Right atrium auricular region (tissue), 2 donors: Measurements from ENCODE around the gene CCDC136. TPM values are rescaled to one million over a fixed set of nuclear protein-coding genes. Genes with fewer than 3 reads are reported as not detected.

Experiments
- DNase-seq: peaks from one replicate; pipeline ENCODE4 v3.0.0-alpha.2; 2019; ENCODE audit warnings: low spot score
- H3K27ac ChIP-seq, 2 donors: fragments of 200-600 bp; sonication (generic); 1 replicate in 1 of 2; 2 replicates in 1 of 2; pipeline ENCODE4 v1.5.1; 2016 to 2019
- H3K27me3 ChIP-seq, 2 donors: fragments of 200-600 bp; sonication (generic); one replicate each; pipeline versions ENCODE4 v1.5.1 to v1.6.0; 2017 to 2019
- H3K36me3 ChIP-seq: fragments of 200-600 bp; sonication (generic); one replicate; pipeline ENCODE4 v1.5.1; 2016
- H3K4me1 ChIP-seq, 2 donors: fragments of 200-600 bp; sonication (generic); one replicate each; pipeline versions ENCODE4 v1.5.1 to v1.6.0; 2017 to 2019
- H3K4me3 ChIP-seq, 2 donors: fragments of 200-600 bp; sonication (generic); 1 replicate in 1 of 2; 2 replicates in 1 of 2; pipeline ENCODE4 v1.5.1; 2017 to 2019; ENCODE audit warnings: mild to moderate bottlenecking in 1 of 2, moderate library complexity in 1 of 2
- H3K9me3 ChIP-seq, 2 donors: fragments of 200-600 bp; sonication (generic); one replicate each; pipeline ENCODE4 v1.5.1; 2019
- total RNA-seq, 2 donors: library from RNA; depleted of rRNA; stranded (reverse); fragments of >200 nt; gene quantifications; one replicate each; pipeline ENCODE4 v1.1.0, GENCODE V29; 2016
- TF ChIP-seq, protein P1 (sequence below), 2 donors: fragments of 200-600 bp; sonication (generic); IDR thresholded peaks; one replicate each; pipeline ENCODE4 v1.5.1; 2019; ENCODE audit warnings: antibody characterized with exemption in 2 of 2

CCDC136 gene
- total RNA-seq, 2 donors from 2014 or later: 2.6 to 8.5 TPM

DNA sequence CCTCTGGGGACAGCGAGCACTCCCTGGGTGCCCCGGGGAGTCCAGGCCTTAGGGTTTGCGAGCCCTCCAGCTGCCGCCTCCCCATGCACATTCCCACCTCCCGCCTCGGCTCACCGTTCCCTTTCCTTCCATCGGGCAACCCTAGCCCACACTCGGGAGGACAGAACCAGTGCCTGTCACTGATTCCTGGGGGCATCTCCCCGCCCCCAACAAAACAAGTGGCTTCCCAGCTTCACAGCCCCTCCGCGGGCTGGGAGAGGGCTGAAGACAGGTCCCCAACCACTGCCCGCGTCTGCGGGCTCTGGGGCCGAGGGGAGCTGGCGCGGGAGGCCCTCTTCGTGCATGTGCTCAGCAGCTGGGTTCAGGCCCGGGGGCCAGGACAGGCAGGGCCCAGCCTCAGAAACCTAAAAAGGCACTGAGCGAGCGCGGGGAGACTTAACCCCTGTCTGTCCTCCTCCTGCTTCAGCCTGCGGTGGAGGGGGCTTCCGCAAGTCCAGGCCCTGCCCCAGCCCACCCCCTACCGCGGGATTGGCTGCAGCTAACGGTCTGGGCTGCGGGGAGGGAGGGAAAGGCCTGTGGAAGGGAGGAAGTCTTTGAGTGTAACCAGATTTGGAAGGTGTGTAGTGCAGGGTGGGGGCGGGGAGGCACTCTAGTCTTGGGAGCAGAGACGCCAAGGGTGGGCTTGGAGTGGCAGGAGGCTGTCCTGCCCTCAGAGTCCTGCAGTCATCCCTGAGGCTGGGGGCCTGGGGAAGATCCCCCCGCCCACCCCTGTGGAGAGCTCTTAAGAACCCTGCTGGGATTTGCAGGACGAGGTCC lies 39.6 kb downstream of the CCDC136 start:
- no peak for DNase-seq
- Histone ChIP-seq H3K27ac (peak overlapping the region; percentile 93 to 99), H3K36me3 (peaks cover 18% of the 10 kb centered on the region), H3K4me1 (peaks cover 0 to 79% of the 10 kb centered on the region in 2 donors), H3K9me3 (no peaks in the 10 kb centered on the region), H3K27me3 (no peaks in the 10 kb centered on the region), H3K4me3 (peak overlapping the region; percentile 62 to 77)
- TF ChIP-seq, protein P1, sequence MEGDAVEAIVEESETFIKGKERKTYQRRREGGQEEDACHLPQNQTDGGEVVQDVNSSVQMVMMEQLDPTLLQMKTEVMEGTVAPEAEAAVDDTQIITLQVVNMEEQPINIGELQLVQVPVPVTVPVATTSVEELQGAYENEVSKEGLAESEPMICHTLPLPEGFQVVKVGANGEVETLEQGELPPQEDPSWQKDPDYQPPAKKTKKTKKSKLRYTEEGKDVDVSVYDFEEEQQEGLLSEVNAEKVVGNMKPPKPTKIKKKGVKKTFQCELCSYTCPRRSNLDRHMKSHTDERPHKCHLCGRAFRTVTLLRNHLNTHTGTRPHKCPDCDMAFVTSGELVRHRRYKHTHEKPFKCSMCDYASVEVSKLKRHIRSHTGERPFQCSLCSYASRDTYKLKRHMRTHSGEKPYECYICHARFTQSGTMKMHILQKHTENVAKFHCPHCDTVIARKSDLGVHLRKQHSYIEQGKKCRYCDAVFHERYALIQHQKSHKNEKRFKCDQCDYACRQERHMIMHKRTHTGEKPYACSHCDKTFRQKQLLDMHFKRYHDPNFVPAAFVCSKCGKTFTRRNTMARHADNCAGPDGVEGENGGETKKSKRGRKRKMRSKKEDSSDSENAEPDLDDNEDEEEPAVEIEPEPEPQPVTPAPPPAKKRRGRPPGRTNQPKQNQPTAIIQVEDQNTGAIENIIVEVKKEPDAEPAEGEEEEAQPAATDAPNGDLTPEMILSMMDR (IDR thresholded peaks at IDR 0.05): no peak

DNA sequence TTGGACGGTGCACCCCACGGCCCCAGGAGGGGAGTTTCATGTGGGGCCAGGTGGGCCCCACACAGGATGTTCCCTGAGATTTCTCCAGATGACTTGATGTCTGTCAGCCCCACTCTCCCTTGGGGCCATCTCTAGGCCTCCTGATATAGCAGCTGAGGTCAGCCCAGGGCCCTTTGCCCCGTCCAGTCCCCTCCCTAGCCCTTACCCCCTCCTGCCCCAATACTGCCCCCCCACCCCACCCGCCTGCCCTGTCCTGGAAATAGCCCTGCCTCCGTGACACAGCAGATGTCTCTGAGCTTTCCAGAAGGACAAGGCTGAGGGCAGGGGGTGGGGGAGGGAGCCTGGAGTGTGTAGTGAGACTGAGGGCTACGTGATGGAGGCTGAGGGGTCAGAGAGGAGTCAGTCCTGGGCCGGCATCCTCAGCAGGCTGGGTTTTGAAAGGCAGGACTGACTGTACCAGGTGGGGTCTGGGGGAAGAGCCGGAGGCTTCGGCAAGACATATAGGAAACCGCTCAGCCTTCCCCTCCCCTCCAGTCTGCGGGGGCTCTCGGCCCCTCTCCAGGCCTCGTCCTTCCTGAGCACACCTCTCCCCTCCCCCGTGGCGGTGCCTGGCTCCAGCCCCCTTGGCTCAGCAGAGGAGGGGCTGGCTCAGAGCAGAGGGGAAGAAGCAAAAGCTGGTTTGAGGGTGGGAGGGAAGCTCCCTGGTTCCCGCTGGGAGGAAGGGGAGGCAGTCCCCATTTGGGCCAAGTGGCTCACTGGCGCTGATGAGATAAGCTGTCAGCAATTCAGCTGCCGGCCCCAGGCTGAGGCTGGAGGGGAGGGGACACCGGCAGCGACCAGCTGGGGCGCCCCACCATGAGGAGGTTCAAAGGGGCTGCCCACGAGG lies 40.5 kb downstream of the CCDC136 start:
- Histone ChIP-seq H3K4me3 (peak overlapping the region; percentile 62 to 77), H3K36me3 (peaks cover 27% of the 10 kb centered on the region), H3K9me3 (no peaks in the 10 kb centered on the region), H3K27ac (peak overlapping the region; percentile 93 to 99), H3K4me1 (peaks cover 0 to 82% of the 10 kb centered on the region in 2 donors), H3K27me3 (no peaks in the 10 kb centered on the region)
- no peak for DNase-seq
- TF ChIP-seq, protein P1 (IDR thresholded peaks at IDR 0.05): no peak

DNA sequence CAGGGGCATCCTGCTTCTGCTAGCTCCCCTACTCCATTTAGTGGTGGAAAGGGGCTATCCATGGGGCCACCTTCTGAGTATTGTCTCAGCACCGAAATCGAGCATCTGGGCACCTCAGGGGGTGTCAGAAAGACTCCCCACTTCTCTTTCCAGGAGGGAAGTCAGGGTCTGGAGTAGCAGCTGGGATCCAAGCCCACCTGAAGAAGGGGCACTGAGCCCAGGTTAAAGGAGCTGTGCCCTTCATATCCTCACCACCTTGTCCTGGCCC lies 41.0 kb downstream of the CCDC136 start:
- no peak for DNase-seq
- Histone ChIP-seq H3K4me1 (peaks cover 0 to 76% of the 10 kb centered on the region in 2 donors), H3K27me3 (no peaks in the 10 kb centered on the region), H3K9me3 (no peaks in the 10 kb centered on the region), H3K36me3 (peaks cover 33% of the 10 kb centered on the region), H3K27ac (peak overlapping the region; percentile 93 to 99), H3K4me3 (peak overlapping the region; percentile 62 to 77)
- TF ChIP-seq, protein P1 (IDR thresholded peaks at IDR 0.05): no peak

DNA sequence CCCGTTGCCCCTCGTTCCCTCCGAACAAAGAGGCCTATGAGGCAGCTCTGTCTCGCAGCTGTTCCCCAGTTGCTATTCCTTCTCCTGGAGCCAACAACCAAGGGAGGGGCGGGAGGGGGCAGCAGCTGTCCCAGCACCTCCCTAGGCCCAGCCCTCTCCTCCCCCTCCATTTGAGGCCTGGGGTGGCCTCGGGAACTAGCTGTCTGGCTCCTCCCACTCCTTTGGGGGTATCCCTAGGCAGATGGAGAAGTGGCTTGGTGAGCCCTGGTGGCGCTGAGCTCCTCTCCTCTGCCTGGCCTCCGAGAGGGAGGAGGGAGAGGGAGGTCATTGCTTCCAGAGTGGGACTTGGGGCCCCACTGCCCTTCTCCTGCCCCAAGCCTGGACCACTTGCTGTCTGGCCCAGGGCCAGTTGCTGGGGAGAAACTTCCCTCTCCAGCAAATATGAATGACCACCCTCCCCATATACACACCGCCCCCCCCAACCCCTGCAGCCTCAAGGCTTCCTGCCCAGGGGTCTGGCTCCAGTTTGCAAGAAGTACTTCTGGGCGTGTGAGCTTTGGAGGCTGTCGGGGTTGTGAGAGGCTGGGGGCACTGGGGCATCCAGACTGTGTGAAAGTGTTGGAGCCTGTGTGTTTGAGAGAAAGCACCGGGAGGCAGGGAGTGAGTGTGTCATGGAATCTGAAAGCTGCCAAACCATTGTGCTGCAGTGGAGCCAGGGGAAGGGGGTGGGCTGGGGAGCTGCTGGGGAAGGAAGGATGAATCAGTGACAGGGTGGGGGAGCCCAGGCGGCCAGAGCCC lies 41.6 kb downstream of the CCDC136 start:
- Histone ChIP-seq H3K9me3 (no peaks in the 10 kb centered on the region), H3K36me3 (peaks cover 38% of the 10 kb centered on the region), H3K27ac (peak overlapping the region; percentile 93 to 99), H3K4me1 (peaks cover 0 to 73% of the 10 kb centered on the region in 2 donors), H3K4me3 (peak overlapping the region; percentile 62 to 77), H3K27me3 (no peaks in the 10 kb centered on the region)
- TF ChIP-seq, protein P1 (IDR thresholded peaks at IDR 0.05): no peak
- DNase-seq: peak; percentile 86

DNA sequence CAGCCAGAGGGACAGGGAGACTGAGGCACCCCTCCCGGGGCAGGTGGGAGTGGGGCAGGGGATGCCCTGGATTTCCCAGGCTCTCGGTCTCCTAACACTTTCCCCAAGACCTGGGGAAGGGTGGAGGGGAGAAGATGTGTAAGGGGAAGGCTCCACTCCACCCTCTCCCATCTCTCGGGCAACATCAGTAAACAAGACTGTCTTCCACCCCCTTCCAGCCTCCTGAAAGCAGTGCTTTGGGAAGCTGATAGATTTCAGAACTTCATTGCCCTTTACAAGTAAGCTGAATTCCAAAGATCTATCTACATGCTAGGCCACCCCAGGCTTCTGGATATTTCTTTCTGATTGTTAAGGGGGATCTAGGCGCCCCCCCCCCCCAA lies 42.2 kb downstream of the CCDC136 start:
- no peak for DNase-seq
- H3K36me3 ChIP-seq: peaks cover 44% of the 10 kb centered on the region
- TF ChIP-seq, protein P1 (IDR thresholded peaks at IDR 0.05): no peak
- no peaks in the 10 kb centered on the region for H3K9me3 ChIP-seq
- H3K4me3 ChIP-seq: peak overlapping the region; percentile 62 to 77
- H3K4me1 ChIP-seq: peaks cover 0 to 67% of the 10 kb centered on the region in 2 donors
- peak overlapping the region; percentile 93 to 99 for H3K27ac ChIP-seq
- no peaks in the 10 kb centered on the region for H3K27me3 ChIP-seq
